GM18526 (cell line): ENCODE results near the gene TSPEAR.

ENCODE experiments used
- POLR2A ChIP-seq: IDR thresholded peaks from 3 replicates; pipeline ENCODE4 v1.6.1; 2011; ENCODE audit not compliant: insufficient read length; ENCODE audit errors: extremely low read depth

The TSPEAR gene

DNA sequence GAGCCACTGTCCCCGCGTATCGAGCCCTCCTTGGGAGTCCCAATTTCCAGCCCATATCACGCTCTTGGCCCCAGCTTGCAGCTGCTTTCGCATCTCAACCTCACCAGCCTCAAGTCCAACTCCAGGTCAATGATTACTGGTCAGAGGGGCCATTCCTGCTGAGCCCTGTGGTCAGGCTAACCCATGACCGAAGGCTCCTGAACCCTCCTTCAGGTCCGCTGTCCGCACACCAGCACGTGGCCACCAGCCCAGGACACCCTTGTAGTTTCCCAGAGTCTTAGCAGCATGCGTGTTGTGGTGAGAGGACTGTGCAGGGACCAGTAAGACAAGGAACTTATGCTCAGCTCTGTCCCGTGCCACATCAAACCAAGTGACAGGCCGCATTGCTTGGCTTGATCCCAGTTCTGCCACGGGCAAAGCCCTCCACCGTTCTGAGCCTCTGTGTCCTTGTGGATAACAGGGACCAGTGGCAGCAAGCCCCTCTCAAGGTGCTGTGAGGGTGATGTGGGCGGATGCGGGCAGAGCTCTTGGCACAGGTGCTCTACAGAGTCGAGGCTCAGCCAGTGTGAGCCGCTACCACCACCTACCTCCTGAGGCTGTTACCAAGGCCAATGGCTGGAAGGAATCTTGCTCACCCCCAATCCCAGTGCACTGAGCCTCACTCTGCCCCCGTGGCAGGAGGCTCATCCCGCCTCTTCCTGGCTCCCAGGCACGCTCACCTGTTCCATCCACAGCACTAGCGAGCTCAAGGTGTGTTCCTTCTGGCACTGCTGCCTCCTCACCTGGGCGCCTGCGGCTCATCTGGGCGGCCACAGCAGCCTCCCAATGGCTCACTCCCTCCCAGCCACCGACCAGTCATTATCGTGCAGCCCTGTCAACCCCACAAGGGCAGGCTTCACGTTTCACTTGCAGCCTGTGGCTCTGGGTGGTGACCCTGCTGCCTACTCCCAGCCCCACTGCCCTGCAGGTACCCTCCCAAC, 191.7 kb downstream of the TSPEAR start:
- no peak for TF ChIP-seq POLR2A

DNA sequence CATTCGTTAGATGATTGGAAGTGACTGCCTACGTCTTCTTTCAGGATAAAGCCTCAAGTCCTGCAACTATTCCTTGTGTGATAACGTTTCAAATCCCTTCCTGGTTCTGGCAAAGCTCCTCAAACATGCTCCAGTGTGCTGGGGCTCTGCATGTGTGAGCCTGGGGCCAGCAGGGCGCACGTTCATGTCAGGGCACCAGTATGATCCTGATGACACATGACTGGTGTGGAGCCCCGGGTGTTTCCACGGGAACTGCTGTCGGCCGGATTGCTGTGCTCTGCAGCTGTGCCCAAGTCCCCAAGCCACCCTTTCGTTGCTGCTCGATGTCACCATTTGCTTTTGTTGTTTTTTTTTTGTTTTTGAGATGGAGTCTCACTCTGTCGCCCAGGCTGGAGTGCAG, 192.7 kb downstream of the TSPEAR start:
- no peak for TF ChIP-seq POLR2A

DNA sequence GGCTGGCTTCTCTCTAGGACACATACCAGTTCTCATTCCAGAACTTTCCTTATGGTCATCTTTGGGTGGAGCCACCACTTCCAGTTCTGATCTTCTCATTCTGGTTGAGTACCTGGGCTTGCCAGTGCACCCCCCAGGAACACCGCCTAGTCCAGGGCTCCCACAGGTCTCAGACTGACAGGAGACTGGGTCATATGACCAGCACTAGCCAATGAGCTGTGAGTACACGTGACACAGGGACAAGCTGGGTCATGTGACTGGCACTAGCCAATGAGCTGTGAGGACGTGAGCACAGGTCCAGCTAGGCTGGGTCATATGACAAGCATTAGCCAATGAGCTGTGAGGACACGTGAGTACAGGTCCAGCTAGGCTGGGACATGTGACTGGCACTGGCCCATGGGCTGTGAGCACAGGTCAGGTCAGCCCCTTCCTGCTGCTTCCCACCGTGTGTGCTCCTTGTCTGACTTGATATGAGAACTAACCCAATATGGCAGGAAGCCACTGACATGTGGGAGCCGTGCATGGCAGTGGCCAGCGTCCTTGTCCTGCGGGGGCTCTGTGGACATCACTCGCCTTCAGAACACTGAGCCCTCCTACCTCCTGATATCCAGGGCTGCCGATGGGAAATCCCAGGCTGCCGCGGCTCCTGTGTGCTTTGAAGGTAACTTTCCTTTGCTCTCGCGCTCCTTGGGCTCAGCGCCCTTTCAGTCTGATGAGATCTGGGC, 194.0 kb downstream of the TSPEAR start:
- TF ChIP-seq POLR2A: no peak

DNA sequence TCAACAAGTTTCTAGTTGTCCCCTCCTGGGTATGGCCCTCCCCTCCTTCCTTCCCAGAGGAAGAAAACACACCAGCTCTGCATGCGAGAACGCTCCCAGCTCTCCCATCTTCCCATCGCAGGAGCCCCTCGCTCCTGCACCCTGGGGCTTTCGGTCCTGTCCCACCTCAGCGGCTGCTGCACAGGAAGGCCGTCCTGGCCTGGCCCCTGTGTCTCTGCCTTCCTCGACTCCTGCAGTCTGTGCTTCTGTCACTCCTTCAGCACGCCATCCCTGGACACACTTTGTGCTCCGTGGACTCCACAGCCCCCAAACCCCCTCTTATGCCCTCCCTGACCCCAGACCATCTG, 194.6 kb downstream of the TSPEAR start:
- TF ChIP-seq POLR2A: no peak

DNA sequence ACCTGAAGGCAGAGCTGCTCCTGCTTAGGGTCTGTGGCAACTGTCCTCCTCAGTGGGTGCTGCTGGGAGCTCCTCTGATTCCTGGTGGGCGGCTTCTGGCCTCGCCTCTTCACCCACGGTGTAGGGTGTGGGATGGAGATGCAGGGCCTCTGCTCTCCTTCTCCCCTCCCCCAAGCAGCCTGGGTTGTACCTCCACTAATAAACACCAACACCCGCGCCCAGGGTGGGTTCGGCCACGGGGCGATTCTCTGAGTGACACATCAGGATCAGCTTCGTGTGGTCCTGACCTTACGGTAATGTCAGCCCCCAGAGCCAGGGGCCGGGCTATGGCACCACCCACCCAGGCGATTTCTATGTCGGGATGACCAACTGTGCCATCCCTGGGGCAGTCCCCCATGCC, 195.0 kb downstream of the TSPEAR start:
- no peak for TF ChIP-seq POLR2A

DNA sequence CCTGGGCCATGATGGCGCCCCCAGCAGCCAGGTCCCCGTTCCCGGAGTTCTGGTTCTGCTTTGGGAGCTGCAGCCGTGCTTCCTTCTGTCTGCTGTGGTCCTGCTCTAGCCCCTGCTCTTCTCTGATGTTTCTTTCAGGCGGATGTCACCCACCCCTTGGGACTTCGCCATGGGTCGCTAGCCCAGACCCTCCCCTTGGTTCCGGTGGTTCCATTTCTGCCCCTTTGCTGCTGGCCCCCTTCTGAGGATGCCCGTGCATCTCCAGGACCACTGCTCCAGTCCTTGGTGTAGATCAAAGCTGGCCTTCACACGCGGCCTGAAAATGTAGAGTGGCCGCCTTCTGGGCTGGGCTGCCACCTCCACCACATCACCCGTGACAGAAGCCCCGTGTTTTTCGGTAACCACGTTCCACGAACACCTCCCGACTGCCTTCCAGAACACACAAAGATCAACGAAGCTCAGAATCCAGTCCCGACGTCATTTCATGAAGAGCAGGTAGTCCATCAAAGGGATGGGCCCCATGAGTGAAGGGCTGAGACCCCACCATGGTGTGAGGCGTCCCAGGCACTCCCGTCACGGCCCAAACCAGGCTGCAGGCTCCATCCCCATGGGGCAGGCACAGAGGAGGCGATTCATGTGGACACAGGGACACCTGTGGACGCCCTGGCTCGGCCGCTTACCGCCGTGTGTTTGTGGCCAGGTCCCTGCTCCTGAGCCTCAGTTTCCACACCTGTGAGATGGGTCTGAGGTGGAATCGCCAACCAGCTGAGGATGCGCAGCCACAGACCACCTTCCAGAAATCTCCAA, 195.8 kb downstream of the TSPEAR start:
- TF ChIP-seq POLR2A: no peak

DNA sequence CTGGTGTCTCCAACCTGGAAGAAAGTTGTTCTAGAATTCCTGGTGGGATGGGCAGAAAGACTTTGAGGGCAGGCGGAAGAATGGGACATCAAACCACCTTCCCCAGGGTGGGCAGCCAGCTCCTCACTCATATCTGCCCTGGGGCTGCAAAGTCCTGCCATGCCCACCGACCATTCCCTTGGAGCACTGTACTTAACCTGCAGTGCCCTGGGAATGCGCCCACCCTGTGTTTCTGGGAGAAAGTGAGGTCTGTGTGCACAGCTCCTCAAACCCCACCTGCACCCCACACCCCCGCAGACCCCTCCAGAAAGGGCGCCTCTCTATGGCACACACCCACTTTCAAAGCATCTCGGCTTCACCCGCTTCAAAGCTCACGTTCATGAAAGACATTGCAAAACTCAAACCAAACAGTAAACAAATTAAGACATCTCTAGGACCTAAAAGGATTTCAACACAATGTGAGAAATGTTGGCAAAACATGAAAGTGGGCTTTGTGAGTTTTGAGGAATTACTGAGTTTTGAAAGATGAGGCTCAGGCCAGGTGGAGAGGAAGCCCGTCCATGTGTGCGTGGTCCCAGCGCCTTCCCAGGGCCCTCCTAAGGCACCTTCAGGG, 196.5 kb downstream of the TSPEAR start:
- no peak for TF ChIP-seq POLR2A

DNA sequence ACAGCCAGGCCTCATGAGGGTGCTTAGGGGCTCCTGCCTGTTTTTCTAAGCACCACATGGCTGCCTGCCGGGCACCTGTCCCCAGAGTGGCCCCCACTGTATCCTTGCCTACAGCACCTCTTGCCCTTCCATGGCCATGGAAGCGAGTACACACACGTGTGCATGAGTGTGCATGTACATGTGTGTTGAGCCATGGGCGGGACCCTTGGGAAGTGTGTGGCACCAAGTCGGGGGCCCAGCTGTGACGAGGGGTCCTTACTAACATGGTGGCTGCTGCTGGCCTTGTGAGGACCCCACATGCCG, 197.2 kb downstream of the TSPEAR start:
- no peak for TF ChIP-seq POLR2A

DNA sequence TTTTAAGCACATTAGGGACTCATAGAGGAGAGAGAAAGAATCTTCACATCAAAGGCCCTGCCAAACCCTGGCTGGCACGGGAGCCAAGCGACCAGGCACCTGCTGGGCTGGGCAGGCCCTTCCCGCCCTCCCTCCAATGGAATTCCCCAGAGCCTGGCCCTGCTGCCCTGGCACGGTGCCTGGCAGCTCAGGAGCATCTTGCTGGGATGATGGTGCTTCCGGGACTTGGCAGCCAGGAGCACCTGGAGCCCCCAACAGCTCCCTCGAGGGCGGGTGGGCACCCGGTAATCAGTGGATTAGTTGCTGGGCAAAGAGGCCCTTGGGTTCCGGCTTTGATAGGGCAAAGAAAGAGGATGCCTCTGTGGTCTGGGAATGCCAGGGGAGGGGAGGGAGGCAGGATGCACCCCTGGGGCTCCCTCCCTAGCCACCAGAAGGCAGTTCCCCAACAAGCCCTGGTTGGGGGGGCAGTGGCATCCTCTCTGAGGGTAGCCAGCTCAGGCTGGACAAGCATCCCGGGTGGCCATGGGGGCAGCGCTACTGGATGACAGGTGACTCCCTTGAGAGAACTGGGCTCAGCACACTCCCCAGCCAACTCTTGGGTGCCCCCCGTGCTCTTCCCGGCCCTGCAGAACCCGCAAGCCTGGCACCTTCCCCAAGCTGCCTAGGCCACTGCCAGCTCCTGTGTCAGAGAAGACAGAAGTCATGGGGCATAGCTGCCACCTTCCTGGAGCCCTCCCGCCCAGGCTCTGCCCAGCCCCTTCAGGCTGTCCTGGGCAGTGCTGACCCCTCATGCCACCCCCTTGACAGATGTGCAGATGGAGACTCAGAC, 197.8 kb downstream of the TSPEAR start:
- TF ChIP-seq POLR2A: no peak

DNA sequence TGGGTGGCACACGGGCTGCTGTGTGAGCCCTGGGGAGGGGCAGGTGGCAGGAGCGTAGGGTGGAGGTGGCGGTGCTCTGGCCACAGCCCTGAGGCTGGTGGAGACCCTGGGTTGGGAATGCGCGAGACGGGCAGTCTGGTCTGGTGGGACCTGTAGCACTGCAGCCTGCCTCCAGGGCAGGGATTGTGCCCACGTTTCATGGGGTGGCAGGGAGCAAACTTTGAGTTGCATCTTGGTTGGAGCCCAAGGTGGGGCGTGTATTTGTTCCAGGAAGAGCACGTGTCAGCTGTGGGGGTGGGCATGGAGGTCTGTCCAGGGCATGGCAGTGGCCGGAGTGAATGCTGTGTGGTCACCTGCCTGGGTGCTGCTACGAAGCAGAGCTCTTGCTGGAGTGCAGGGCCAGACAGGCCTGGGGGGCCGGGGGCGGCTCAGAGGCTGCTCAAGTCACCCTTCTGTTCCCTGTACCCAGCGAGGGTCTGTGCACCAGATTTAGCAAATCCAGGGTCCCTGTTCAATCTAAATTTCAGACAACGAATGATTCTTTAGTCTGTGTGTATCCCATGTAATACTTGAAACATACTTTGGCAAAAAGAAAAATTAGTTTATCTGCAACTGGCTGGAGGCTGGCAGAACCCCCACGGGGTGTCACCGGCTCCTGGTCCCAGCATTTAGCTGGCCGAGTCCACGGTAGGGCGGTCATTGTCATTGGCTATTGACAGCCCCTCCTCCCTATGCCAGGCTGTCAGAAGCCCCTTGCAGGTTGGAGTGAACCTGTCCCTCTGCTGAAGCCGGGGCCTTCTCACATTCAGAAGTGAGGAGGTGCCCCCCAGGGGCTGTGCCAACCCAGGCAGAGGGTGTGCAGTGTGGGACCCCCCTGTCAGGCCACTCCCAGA, 198.6 kb downstream of the TSPEAR start:
- TF ChIP-seq POLR2A: no peak

DNA sequence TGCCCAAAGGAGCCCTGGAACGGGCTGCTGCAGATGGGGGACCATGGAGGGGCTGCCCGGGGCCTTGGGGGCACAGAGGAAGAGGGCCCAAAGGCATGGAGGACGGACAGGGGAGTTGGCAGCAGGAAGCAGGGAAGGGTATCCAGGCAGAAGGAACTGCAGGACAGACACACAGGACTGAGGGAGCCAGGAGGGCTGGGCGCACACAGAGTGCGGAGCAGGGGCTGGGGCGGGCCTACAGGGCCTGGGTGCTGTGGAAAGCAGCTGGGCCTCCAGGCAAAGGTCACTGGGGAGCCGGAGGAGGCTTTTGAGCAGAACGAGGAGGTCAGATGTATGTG, 199.5 kb downstream of the TSPEAR start:
- no peak for TF ChIP-seq POLR2A

DNA sequence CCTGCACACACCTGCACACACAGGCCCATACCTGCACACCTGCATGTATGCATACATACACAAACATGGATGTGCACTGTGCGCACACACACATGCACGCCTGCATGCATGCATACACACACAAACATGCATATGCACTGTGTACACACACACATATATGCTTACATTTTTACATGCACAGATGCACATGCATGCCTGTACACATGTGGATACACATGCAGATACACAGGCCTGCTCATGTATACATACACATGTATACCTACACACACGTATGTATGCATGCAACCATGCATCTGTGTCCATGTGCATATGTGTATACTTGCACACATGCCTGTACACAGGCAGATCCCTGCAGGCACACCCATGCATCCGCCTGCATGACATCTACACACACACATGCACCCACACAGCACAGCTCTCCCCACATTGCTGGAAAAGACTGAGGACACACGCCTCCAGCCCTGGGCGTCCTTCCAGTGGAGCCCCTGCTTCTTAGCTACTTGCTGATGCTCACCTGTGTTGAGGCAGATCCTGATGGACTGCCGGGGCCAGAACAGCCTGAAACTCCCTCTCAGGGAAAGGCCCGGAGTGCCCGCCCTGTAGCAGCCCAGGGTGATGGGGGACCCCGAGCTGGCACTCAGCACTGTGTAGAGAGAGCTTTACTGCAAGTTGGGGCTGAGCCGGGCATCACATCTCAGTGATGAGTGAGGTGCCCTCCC, 200.0 kb downstream of the TSPEAR start:
- no peak for TF ChIP-seq POLR2A
